ENCODE data around the gene MYOM1.

DNA sequence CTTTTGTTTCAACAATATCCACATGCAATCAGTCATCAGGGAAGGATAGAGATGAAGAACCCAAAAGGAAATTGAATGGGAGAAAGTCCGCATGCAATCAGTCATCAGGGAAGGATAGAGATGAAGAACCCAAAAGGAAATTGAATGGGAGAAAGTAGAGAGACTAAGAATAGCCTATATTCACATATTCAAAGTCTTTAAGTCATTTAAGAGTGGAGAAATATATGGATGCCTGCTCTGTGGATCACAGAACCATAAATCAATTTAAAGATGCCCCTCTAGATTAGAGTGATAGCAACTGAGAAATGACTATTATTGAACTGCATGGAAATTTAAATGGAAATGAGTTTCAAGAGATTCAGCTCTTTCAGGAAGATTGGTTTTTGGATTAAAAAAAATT lies 116.8 kb downstream of the MYOM1 start:
- no peak for TF ChIP-seq EZH2 (IDR thresholded peaks at IDR 0.05; ENCODE audit: borderline replicate concordance, low read depth, low read length, severe bottlenecking)
- no peak for TF ChIP-seq POLR2AphosphoS5 (IDR thresholded peaks at IDR 0.05; ENCODE audit: insufficient read depth, low read depth, low read length)
- no peak for TF ChIP-seq POLR2A (IDR thresholded peaks at IDR 0.05; ENCODE audit: low read depth, low read length)
